ENCODE results near the gene COL4A2.
A peak's percentile ranks its signal among the peaks of the same experiment; 100 is the strongest.

The COL4A2 gene

GRCh38 chr13:110341445-110342244, 34.6 kb downstream of the COL4A2 start:
- DNase-seq: no peak

- DNase-seq: no peak
Observed at GRCh38 chr13:110342474-110342873, 35.4 kb downstream of the COL4A2 start.

- DNase-seq: no peak
Observed at GRCh38 chr13:110343241-110343865, 36.3 kb downstream of the COL4A2 start.

- no peak for DNase-seq
Observed at GRCh38 chr13:110344320-110344719, 37.2 kb downstream of the COL4A2 start.

- DNase-seq: no peak
Observed at GRCh38 chr13:110345266-110345665, 38.2 kb downstream of the COL4A2 start.

- no peak for DNase-seq
Observed at GRCh38 chr13:110345701-110346100, 38.6 kb downstream of the COL4A2 start.

- DNase-seq: no peak
Observed at GRCh38 chr13:110346661-110347067, 39.6 kb downstream of the COL4A2 start.

- no peak for DNase-seq
Observed at GRCh38 chr13:110347088-110347487, 40.0 kb downstream of the COL4A2 start.

GRCh38 chr13:110347535-110348308, 40.6 kb downstream of the COL4A2 start:
- DNase-seq: peak; percentile 88

GRCh38 chr13:110348309-110349105, 41.4 kb downstream of the COL4A2 start:
- no peak for DNase-seq

GRCh38 chr13:110349239-110349638, 42.2 kb downstream of the COL4A2 start:
- no peak for DNase-seq

- no peak for DNase-seq
Observed at GRCh38 chr13:110350049-110350448, 43.0 kb downstream of the COL4A2 start.

- DNase-seq: no peak
Observed at GRCh38 chr13:110350509-110350908, 43.4 kb downstream of the COL4A2 start.

GRCh38 chr13:110351636-110352420, 44.7 kb downstream of the COL4A2 start:
- no peak for DNase-seq

- DNase-seq: no peak
Observed at GRCh38 chr13:110352735-110353134, 45.7 kb downstream of the COL4A2 start.

- no peak for DNase-seq
Observed at GRCh38 chr13:110353339-110353977, 46.4 kb downstream of the COL4A2 start.

- DNase-seq: no peak
Observed at GRCh38 chr13:110354123-110354627, 47.1 kb downstream of the COL4A2 start.

- no peak for DNase-seq
Observed at GRCh38 chr13:110354715-110355473, 47.8 kb downstream of the COL4A2 start.

GRCh38 chr13:110356362-110356761, 49.3 kb downstream of the COL4A2 start:
- no peak for DNase-seq

- DNase-seq: no peak
Observed at GRCh38 chr13:110358381-110358780, 51.3 kb downstream of the COL4A2 start.
